Tibial nerve (tissue), 4 donors: Measurements from ENCODE around the gene CFC1.
"Not testable (repeated sequence)": the region's sequence is repeated elsewhere in the genome, so short reads cannot be mapped to it uniquely, and the experiment has no call there.

Experiments used
- EP300 ChIP-seq, 2 donors: sonication (generic); formaldehyde crosslinking; IDR thresholded peaks; one replicate each; pipeline ENCODE4 v1.6.1; 2017; ENCODE audit warnings: antibody characterized with exemption in 2 of 2, mild to moderate bottlenecking in 1 of 2
- TF ChIP-seq, protein P1 (sequence below), 5 experiments: fragments of 200-600 bp in 3 of 5; fragments of 450-650 bp in 2 of 5; sonication (generic) in 3 of 5; IDR thresholded peaks; one replicate each; pipeline ENCODE4 v1.5.1; 2016 to 2019; ENCODE audit warnings: antibody characterized with exemption in 5 of 5, mild to moderate bottlenecking in 3 of 5, moderate library complexity in 2 of 5

GRCh38 chr2:130598463-130598862 lies 912 bp downstream of the CFC1 start:
- TF ChIP-seq, protein P1, sequence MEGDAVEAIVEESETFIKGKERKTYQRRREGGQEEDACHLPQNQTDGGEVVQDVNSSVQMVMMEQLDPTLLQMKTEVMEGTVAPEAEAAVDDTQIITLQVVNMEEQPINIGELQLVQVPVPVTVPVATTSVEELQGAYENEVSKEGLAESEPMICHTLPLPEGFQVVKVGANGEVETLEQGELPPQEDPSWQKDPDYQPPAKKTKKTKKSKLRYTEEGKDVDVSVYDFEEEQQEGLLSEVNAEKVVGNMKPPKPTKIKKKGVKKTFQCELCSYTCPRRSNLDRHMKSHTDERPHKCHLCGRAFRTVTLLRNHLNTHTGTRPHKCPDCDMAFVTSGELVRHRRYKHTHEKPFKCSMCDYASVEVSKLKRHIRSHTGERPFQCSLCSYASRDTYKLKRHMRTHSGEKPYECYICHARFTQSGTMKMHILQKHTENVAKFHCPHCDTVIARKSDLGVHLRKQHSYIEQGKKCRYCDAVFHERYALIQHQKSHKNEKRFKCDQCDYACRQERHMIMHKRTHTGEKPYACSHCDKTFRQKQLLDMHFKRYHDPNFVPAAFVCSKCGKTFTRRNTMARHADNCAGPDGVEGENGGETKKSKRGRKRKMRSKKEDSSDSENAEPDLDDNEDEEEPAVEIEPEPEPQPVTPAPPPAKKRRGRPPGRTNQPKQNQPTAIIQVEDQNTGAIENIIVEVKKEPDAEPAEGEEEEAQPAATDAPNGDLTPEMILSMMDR (IDR thresholded peaks at IDR 0.05), result not testable (repeated sequence)
- not testable (repeated sequence) for TF ChIP-seq EP300 (IDR thresholded peaks at IDR 0.05)
